IMR-90 (cell line): ENCODE data around the gene PAXX.

Experiments
- BHLHE40 ChIP-seq: fragments of 150-350 bp; IDR thresholded peaks from 2 replicates; pipeline ENCODE4 v1.6.1; 2016; ENCODE audit warnings: mild to moderate bottlenecking, low read depth, low read length
- CEBPB ChIP-seq: IDR thresholded peaks from 2 replicates; pipeline ENCODE4 v1.6.1; 2012; ENCODE audit warnings: low read depth, low read length, improper control_type of control experiment
- CHD1 ChIP-seq: IDR thresholded peaks from 2 replicates; pipeline ENCODE4 v1.6.1; 2012; ENCODE audit warnings: low read depth, low read length, improper control_type of control experiment
- FOS ChIP-seq: fragments of 150-350 bp; IDR thresholded peaks from 2 replicates; pipeline ENCODE4 v1.6.1; 2016; ENCODE audit warnings: low read depth, low read length
- MAFK ChIP-seq: IDR thresholded peaks from 2 replicates; pipeline ENCODE4 v1.6.1; 2012; ENCODE audit warnings: low read depth, low read length, improper control_type of control experiment
- MXI1 ChIP-seq: IDR thresholded peaks from 2 replicates; pipeline ENCODE4 v1.6.1; 2012; ENCODE audit warnings: low read depth, mild to moderate bottlenecking, low read length, moderate library complexity, borderline replicate concordance
- POLR2A ChIP-seq: IDR thresholded peaks from 2 replicates; pipeline ENCODE4 v1.6.1; 2012; ENCODE audit warnings: mild to moderate bottlenecking, low read depth, low read length
- RAD21 ChIP-seq: IDR thresholded peaks from 2 replicates; pipeline ENCODE4 v1.6.1; 2012; ENCODE audit warnings: low read length, improper control_type of control experiment
- RCOR1 ChIP-seq: IDR thresholded peaks from 2 replicates; pipeline ENCODE4 v1.6.1; 2012; ENCODE audit warnings: mild to moderate bottlenecking, low read length, improper control_type of control experiment; ENCODE audit not compliant: insufficient replicate concordance
- RFX5 ChIP-seq: IDR thresholded peaks from 2 replicates; pipeline ENCODE4 v1.8.0; 2012; ENCODE audit warnings: low read depth, mild to moderate bottlenecking, low read length, moderate library complexity
- SMC3 ChIP-seq: fragments of 150-350 bp; IDR thresholded peaks from 2 replicates; pipeline ENCODE4 v1.6.1; 2016; ENCODE audit warnings: low read depth, mild to moderate bottlenecking, antibody characterized with exemption, low read length, moderate library complexity
- TF ChIP-seq, protein P1 (sequence below): conservative IDR thresholded peaks from 2 replicates; pipeline ENCODE4 v1.5.1; 2012; ENCODE audit warnings: mild to moderate bottlenecking, low read depth, low read length, improper control_type of control experiment
- TF ChIP-seq, protein P2 (sequence below): fragments of 150-350 bp; IDR thresholded peaks from 2 replicates; pipeline ENCODE4 v1.6.1; 2017; ENCODE audit warnings: mild to moderate bottlenecking, antibody characterized with exemption, low read length, low read depth

DNA sequence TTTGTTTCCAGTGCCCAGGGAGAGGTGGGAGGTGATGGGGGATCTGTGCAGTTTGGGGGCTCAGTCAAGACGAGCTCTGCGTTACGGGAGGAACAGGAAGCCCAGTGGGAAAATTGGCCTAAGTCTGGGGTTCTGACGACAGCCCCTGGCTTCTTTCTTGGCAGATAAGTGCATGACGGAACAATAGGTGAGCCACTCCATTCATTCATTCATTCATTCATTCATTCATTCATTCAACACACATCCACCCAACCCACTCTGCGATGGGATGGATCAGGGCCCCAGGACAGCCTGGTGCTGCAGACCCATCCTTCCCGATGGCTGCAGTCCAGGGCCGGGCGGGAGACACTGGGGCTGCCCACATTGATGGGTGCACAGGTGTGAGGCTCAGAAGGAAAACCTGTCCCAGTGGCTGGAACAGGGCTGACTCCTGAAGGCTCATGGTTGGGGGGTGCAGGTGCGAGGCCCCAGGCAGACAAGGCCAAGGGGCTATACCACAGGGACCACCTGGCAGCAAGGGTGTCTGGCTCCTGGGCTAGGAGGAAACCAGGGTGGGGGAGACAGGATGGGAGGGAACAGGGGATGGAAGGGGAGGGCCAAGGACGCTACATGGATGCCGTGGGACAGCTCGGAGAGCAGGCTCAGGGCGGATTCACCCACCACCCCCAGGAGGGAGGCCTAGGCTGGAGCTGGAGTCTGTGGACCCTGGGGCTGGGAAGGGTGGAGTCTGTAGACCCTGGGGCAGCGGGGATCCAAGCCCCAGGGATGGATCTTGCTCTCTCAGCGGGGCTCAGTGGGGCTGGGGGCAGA, 11.3 kb upstream of the PAXX start:
- TF ChIP-seq, protein P1, sequence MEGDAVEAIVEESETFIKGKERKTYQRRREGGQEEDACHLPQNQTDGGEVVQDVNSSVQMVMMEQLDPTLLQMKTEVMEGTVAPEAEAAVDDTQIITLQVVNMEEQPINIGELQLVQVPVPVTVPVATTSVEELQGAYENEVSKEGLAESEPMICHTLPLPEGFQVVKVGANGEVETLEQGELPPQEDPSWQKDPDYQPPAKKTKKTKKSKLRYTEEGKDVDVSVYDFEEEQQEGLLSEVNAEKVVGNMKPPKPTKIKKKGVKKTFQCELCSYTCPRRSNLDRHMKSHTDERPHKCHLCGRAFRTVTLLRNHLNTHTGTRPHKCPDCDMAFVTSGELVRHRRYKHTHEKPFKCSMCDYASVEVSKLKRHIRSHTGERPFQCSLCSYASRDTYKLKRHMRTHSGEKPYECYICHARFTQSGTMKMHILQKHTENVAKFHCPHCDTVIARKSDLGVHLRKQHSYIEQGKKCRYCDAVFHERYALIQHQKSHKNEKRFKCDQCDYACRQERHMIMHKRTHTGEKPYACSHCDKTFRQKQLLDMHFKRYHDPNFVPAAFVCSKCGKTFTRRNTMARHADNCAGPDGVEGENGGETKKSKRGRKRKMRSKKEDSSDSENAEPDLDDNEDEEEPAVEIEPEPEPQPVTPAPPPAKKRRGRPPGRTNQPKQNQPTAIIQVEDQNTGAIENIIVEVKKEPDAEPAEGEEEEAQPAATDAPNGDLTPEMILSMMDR: no peak
- TF ChIP-seq POLR2A (no peak), RCOR1 (no peak), CEBPB (no peak), RAD21 (no peak), RFX5 (no peak), BHLHE40 (no peak), FOS (no peak), CHD1 (no peak), MXI1 (no peak), SMC3 (no peak), MAFK (no peak)
- TF ChIP-seq, protein P2, sequence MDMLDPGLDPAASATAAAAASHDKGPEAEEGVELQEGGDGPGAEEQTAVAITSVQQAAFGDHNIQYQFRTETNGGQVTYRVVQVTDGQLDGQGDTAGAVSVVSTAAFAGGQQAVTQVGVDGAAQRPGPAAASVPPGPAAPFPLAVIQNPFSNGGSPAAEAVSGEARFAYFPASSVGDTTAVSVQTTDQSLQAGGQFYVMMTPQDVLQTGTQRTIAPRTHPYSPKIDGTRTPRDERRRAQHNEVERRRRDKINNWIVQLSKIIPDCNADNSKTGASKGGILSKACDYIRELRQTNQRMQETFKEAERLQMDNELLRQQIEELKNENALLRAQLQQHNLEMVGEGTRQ: no peak
